GM18502 (cell line): ENCODE data around the gene SLC25A13.

Experiments used
- ATAC-seq: cut with Tn5 transposase; IDR thresholded peaks from one replicate; pipeline ENCODE4 v1.9.1; 2021; ENCODE audit warnings: mild to moderate bottlenecking; ENCODE audit not compliant: unreplicated experiment, poor library complexity

Gene SLC25A13

GRCh38 chr7:96118449-96119001 is 203.4 kb downstream of the SLC25A13 start:
- no peak for ATAC-seq

GRCh38 chr7:96116173-96116572 is 205.7 kb downstream of the SLC25A13 start:
- ATAC-seq, result no peak

- ATAC-seq, result no peak
Measured at GRCh38 chr7:96114190-96114589, 207.7 kb downstream of the SLC25A13 start.

GRCh38 chr7:96111405-96111804 is 210.5 kb downstream of the SLC25A13 start:
- no peak for ATAC-seq

- ATAC-seq, result no peak
Measured at GRCh38 chr7:96104984-96105383, 216.9 kb downstream of the SLC25A13 start.

- no peak for ATAC-seq
Measured at GRCh38 chr7:96102096-96102811, 219.6 kb downstream of the SLC25A13 start.

GRCh38 chr7:96100737-96101136 is 221.2 kb downstream of the SLC25A13 start:
- ATAC-seq, result no peak

GRCh38 chr7:96097835-96098234 is 224.1 kb downstream of the SLC25A13 start:
- ATAC-seq, result no peak

GRCh38 chr7:96093435-96093834 is 228.5 kb downstream of the SLC25A13 start:
- no peak for ATAC-seq

- no peak for ATAC-seq
Measured at GRCh38 chr7:96090756-96091155, 231.1 kb downstream of the SLC25A13 start.

- ATAC-seq, result no peak
Measured at GRCh38 chr7:96089511-96089910, 232.4 kb downstream of the SLC25A13 start.

GRCh38 chr7:96088579-96088978 is 233.3 kb downstream of the SLC25A13 start:
- no peak for ATAC-seq

- ATAC-seq, result no peak
Measured at GRCh38 chr7:96085953-96086352, 235.9 kb downstream of the SLC25A13 start.

- no peak for ATAC-seq
Measured at GRCh38 chr7:96084881-96085553, 236.9 kb downstream of the SLC25A13 start.

GRCh38 chr7:96080027-96080426 is 241.9 kb downstream of the SLC25A13 start:
- ATAC-seq, result no peak

- no peak for ATAC-seq
Measured at GRCh38 chr7:96076350-96076707, 245.6 kb downstream of the SLC25A13 start.

- peak; percentile 92 for ATAC-seq
Measured at GRCh38 chr7:96075510-96076349, 246.2 kb downstream of the SLC25A13 start.

- ATAC-seq, result no peak
Measured at GRCh38 chr7:96074871-96075270, 247.0 kb downstream of the SLC25A13 start.
